Activated naive CD4-positive, alpha-beta T cell treated with anti-CD3 and anti-CD28 coated beads for 36 hours (primary cell): ENCODE results near the gene NEK3. TPM values are rescaled to one million over a fixed set of nuclear protein-coding genes. Genes with fewer than 3 reads are reported as not detected.
A peak's percentile ranks its signal among the peaks of the same experiment; 100 is the strongest.
"Not testable (repeated sequence)": the region's sequence is repeated elsewhere in the genome, so short reads cannot be mapped to it uniquely, and the experiment has no call there.

Experiments used
- CTCF ChIA-PET: fragments of 350-600 bp; sonication (Branson Sonifier 250); formaldehyde crosslinking; loops from one replicate; lab custom pipeline; 2021; ENCODE audit warnings: antibody characterized with exemption; lab: Charles Lee
- DNase-seq: peaks from one replicate; pipeline ENCODE4 v3.0.0-alpha.2; 2020
- H3K27ac Mint-ChIP-seq: one replicate; pipeline ENCODE4 v1.8.0; 2021; ENCODE audit warnings: mild to moderate bottlenecking, mixed read lengths
- H3K27me3 Mint-ChIP-seq: one replicate; pipeline ENCODE4 v1.8.0; 2021; ENCODE audit warnings: low read depth, mixed read lengths
- H3K36me3 Mint-ChIP-seq: one replicate; pipeline ENCODE4 v1.8.0; 2021; ENCODE audit warnings: low read depth, mixed read lengths
- H3K4me1 Mint-ChIP-seq: one replicate; pipeline ENCODE4 v1.8.0; 2021; ENCODE audit warnings: low read depth, mixed read lengths
- H3K4me3 Mint-ChIP-seq: one replicate; pipeline ENCODE4 v1.8.0; 2021; ENCODE audit warnings: mild to moderate bottlenecking, moderate library complexity, mixed read lengths
- H3K9me3 Mint-ChIP-seq: one replicate; pipeline ENCODE4 v1.8.0; 2021; ENCODE audit warnings: mixed read lengths
- intact Hi-C: fragments of 100-400 bp; cut with micrococcal nuclease; formaldehyde crosslinking; loops from one replicate; pipeline ENCODE4 v1.15.1; 2023
- total RNA-seq, 2 experiments: library from RNA; stranded (reverse); gene quantifications; one replicate each; pipeline ENCODE4 v1.2.3, GENCODE V29; 2021

Gene NEK3
- total RNA-seq, result 1 to 10 TPM; 4.0 to 4.3 TPM

- DNase-seq, result peak; percentile 62
- CTCF ChIA-PET, result interaction anchor here (0.8 to 1.1 kb wide), 2 partner anchors 26 to 148 kb away, joined by 3 to 5 read pairs; partner anchors contain the start of gene ATP7B
- Mint-ChIP-seq H3K27ac (peak within 1 kb of the TSS; percentile 62), H3K36me3 (no peaks in the 10 kb centered on the region), H3K4me3 (peak within 1 kb of the TSS; percentile 79), H3K4me1 (peaks cover 35% of the 10 kb centered on the region), H3K9me3 (no peaks in the 10 kb centered on the region), H3K27me3 (peaks cover 5% of the 10 kb centered on the region)
- intact Hi-C loops, result loop anchor here (1.0 kb wide), 1 partner anchor 35 kb away; no protein-coding TSS in a partner anchor
These were observed at the start of gene NEK3 for GRCh38 chr13:52159159-52159982. Gene NEK3, minus strand, starts transcription at chr13:52159597. Its CDS starts 3,406 bp downstream, at chr13:52156191.

GRCh38 chr13:52208384-52208783, 49.0 kb upstream of the NEK3 start:
- H3K27me3 Mint-ChIP-seq, DNase-seq, H3K9me3 Mint-ChIP-seq, H3K36me3 Mint-ChIP-seq, H3K4me1 Mint-ChIP-seq, H3K4me3 Mint-ChIP-seq, H3K27ac Mint-ChIP-seq, intact Hi-C loops: not testable (repeated sequence)
- CTCF ChIA-PET, result interaction anchor here (0.7 kb wide), 1 partner anchor 259 kb away, joined by 3 read pairs; no protein-coding TSS in a partner anchor

- H3K27me3 Mint-ChIP-seq, CTCF ChIA-PET, H3K27ac Mint-ChIP-seq, H3K9me3 Mint-ChIP-seq, intact Hi-C loops, H3K4me1 Mint-ChIP-seq, H3K4me3 Mint-ChIP-seq, H3K36me3 Mint-ChIP-seq, DNase-seq: not testable (repeated sequence)
These were observed 48.5 kb upstream of the NEK3 start for GRCh38 chr13:52207896-52208295.

GRCh38 chr13:52207337-52207736, 47.9 kb upstream of the NEK3 start:
- H3K4me3 Mint-ChIP-seq, intact Hi-C loops, H3K27me3 Mint-ChIP-seq, H3K36me3 Mint-ChIP-seq, CTCF ChIA-PET, DNase-seq, H3K9me3 Mint-ChIP-seq, H3K27ac Mint-ChIP-seq, H3K4me1 Mint-ChIP-seq: not testable (repeated sequence)

GRCh38 chr13:52204546-52204945, 45.1 kb upstream of the NEK3 start:
- H3K4me3 Mint-ChIP-seq, H3K27ac Mint-ChIP-seq, intact Hi-C loops, DNase-seq, H3K9me3 Mint-ChIP-seq, H3K36me3 Mint-ChIP-seq, H3K27me3 Mint-ChIP-seq, H3K4me1 Mint-ChIP-seq: not testable (repeated sequence)
- CTCF ChIA-PET, result interaction anchor here (1.1 kb wide), 1 partner anchor 246 kb away, joined by 3 read pairs; the partner anchor contains the start of gene VPS36

GRCh38 chr13:52203864-52204263, 44.5 kb upstream of the NEK3 start:
- H3K4me3 Mint-ChIP-seq, H3K27me3 Mint-ChIP-seq, intact Hi-C loops, H3K9me3 Mint-ChIP-seq, H3K36me3 Mint-ChIP-seq, H3K4me1 Mint-ChIP-seq, DNase-seq, H3K27ac Mint-ChIP-seq: not testable (repeated sequence)
- CTCF ChIA-PET, result interaction anchor here (1.1 kb wide), 1 partner anchor 247 kb away, joined by 3 read pairs; the partner anchor contains the start of gene VPS36

GRCh38 chr13:52202506-52202905, 43.1 kb upstream of the NEK3 start:
- CTCF ChIA-PET, result interaction anchor here (0.8 to 2.2 kb wide), 3 partner anchors 14 to 194 kb away, joined by 3 to 5 read pairs (median 3); no protein-coding TSS in a partner anchor
- H3K27ac Mint-ChIP-seq, H3K4me3 Mint-ChIP-seq, H3K27me3 Mint-ChIP-seq, intact Hi-C loops, DNase-seq, H3K9me3 Mint-ChIP-seq, H3K36me3 Mint-ChIP-seq, H3K4me1 Mint-ChIP-seq: not testable (repeated sequence)

- DNase-seq, result peak; percentile 21
- intact Hi-C loops, result loop anchor here (1.0 kb wide), 1 partner anchor 305 kb away; no protein-coding TSS in a partner anchor
- not testable (repeated sequence) for H3K27me3 Mint-ChIP-seq, H3K36me3 Mint-ChIP-seq, H3K9me3 Mint-ChIP-seq, H3K4me1 Mint-ChIP-seq, H3K27ac Mint-ChIP-seq, H3K4me3 Mint-ChIP-seq
- CTCF ChIA-PET, result interaction anchor here (0.8 to 2.2 kb wide), 3 partner anchors 13 to 193 kb away, joined by 3 to 5 read pairs (median 3); no protein-coding TSS in a partner anchor
These were observed 42.2 kb upstream of the NEK3 start for GRCh38 chr13:52201439-52202193.

GRCh38 chr13:52195401-52195837, 36.0 kb upstream of the NEK3 start:
- Mint-ChIP-seq H3K36me3 (no peaks in the 10 kb centered on the region), H3K9me3 (no peaks in the 10 kb centered on the region), H3K4me3 (peak overlapping the region; percentile 98), H3K27me3 (no peaks in the 10 kb centered on the region), H3K27ac (peak overlapping the region; percentile 97), H3K4me1 (peaks cover 22% of the 10 kb centered on the region)
- CTCF ChIA-PET, result interaction anchor here (1.4 kb wide), 1 partner anchor 254 kb away, joined by 4 read pairs; no protein-coding TSS in a partner anchor
- intact Hi-C loops, result loop anchor here (1.0 to 2.0 kb wide), 4 partner anchors 67 to 457 kb away; partner anchors contain the start of genes CKAP2, NEK5 and SUGT1
- DNase-seq, result peak; percentile 79

GRCh38 chr13:52194184-52194868, 34.9 kb upstream of the NEK3 start:
- CTCF ChIA-PET, result interaction anchor here (0.6 to 1.8 kb wide), 7 partner anchors 23 to 257 kb away, joined by 3 to 5 read pairs (median 3); partner anchors contain the start of gene NEK5
- Mint-ChIP-seq H3K36me3 (peaks cover 2% of the 10 kb centered on the region), H3K27me3 (no peaks in the 10 kb centered on the region), H3K4me1 (peaks cover 30% of the 10 kb centered on the region), H3K27ac (peak overlapping the region; percentile 97), H3K4me3 (peak overlapping the region; percentile 98), H3K9me3 (no peaks in the 10 kb centered on the region)
- DNase-seq, result peak; percentile 90
- intact Hi-C loops, result loop anchor here (1.0 to 5.0 kb wide), 11 partner anchors 35 to 742 kb away; partner anchors contain the start of genes ALG11, DHRS12, INTS6 and NEK3

- not testable (repeated sequence) for H3K9me3 Mint-ChIP-seq, H3K27me3 Mint-ChIP-seq, H3K36me3 Mint-ChIP-seq
- peaks cover 30% of the 10 kb centered on the region for H3K4me1 Mint-ChIP-seq
- DNase-seq, result peak; percentile 11
- peak overlapping the region; percentile 98 for H3K4me3 Mint-ChIP-seq
- CTCF ChIA-PET, result interaction anchor here (0.6 to 1.8 kb wide), 6 partner anchors 22 to 258 kb away, joined by 3 to 5 read pairs (median 4); partner anchors contain the start of gene NEK5
- H3K27ac Mint-ChIP-seq, result peak overlapping the region; percentile 97
- intact Hi-C loops, result loop anchor here (1.0 to 5.0 kb wide), 11 partner anchors 34 to 741 kb away; partner anchors contain the start of genes ALG11, DHRS12, INTS6 and NEK3
These were observed 34.3 kb upstream of the NEK3 start for GRCh38 chr13:52193587-52194183.
